Astrocyte (in vitro differentiated cells and primary cell): ENCODE data around the gene SRM. TPM values are rescaled to one million over a fixed set of nuclear protein-coding genes. Genes with fewer than 3 reads are reported as not detected.

ENCODE experiments used
- DNase-seq: peaks from one replicate; pipeline ENCODE4 v3.0.0-alpha.2; 2010; ENCODE audit warnings: low read depth
- FAIRE-seq: peaks from 2 replicates; lab custom pipeline; 2011; peaks lifted over from hg19 to GRCh38; lab: Jason Lieb, UNC
- H2AFZ ChIP-seq: 2 replicates; pipeline ENCODE4 v1.6.0; 2012; ENCODE audit warnings: low read depth, low read length, inconsistent platforms
- H3K27ac ChIP-seq: 2 replicates; pipeline ENCODE4 v1.5.1; 2011; ENCODE audit warnings: low read depth, low read length, inconsistent platforms
- H3K27me3 ChIP-seq: 2 replicates; pipeline ENCODE4 v1.6.0; 2011; ENCODE audit warnings: low read length, inconsistent platforms; ENCODE audit not compliant: insufficient read depth
- H3K36me3 ChIP-seq: 2 replicates; pipeline ENCODE4 v1.5.1; 2011; ENCODE audit warnings: low read length, inconsistent platforms; ENCODE audit not compliant: insufficient read depth
- H3K4me1 ChIP-seq: 2 replicates; pipeline ENCODE4 v1.5.1; 2011; ENCODE audit warnings: low read length, inconsistent platforms; ENCODE audit not compliant: insufficient read depth
- H3K4me2 ChIP-seq: 2 replicates; pipeline ENCODE4 v1.6.0; 2012; ENCODE audit warnings: low read length, inconsistent platforms
- H3K4me3 ChIP-seq: 2 replicates; pipeline ENCODE4 v1.5.1; 2011; ENCODE audit warnings: low read depth, mild to moderate bottlenecking, low read length, inconsistent platforms; ENCODE audit not compliant: insufficient read depth
- H3K79me2 ChIP-seq: 2 replicates; pipeline ENCODE4 v1.6.0; 2012; ENCODE audit warnings: mild to moderate bottlenecking, low read length, inconsistent platforms; ENCODE audit not compliant: insufficient read depth
- H3K9ac ChIP-seq: 2 replicates; pipeline ENCODE4 v1.6.0; 2012; ENCODE audit warnings: mild to moderate bottlenecking, low read length, inconsistent platforms
- H3K9me3 ChIP-seq: 2 replicates; pipeline ENCODE4 v1.5.1; 2012; ENCODE audit warnings: low read depth, mild to moderate bottlenecking, low read length, inconsistent platforms; ENCODE audit not compliant: insufficient read depth
- H4K20me1 ChIP-seq: 2 replicates; pipeline ENCODE4 v1.6.0; 2012; ENCODE audit warnings: low read length, inconsistent platforms; ENCODE audit not compliant: insufficient read depth
- H3K27ac Mint-ChIP-seq: one replicate; pipeline ENCODE4 v1.8.0; 2021; ENCODE audit warnings: mild to moderate bottlenecking, mixed read lengths; ENCODE audit not compliant: unreplicated experiment
- H3K27me3 Mint-ChIP-seq: one replicate; pipeline ENCODE4 v1.8.0; 2021; ENCODE audit warnings: low read depth, mixed read lengths; ENCODE audit not compliant: unreplicated experiment
- H3K36me3 Mint-ChIP-seq: one replicate; pipeline ENCODE4 v1.8.0; 2021; ENCODE audit warnings: low read depth, mixed read lengths; ENCODE audit not compliant: unreplicated experiment
- H3K4me1 Mint-ChIP-seq: one replicate; pipeline ENCODE4 v1.8.0; 2021; ENCODE audit warnings: low read depth, mixed read lengths; ENCODE audit not compliant: unreplicated experiment
- H3K4me3 Mint-ChIP-seq: one replicate; pipeline ENCODE4 v1.8.0; 2021; ENCODE audit warnings: mild to moderate bottlenecking, moderate library complexity, mixed read lengths; ENCODE audit not compliant: unreplicated experiment
- H3K9me3 Mint-ChIP-seq: one replicate; pipeline ENCODE4 v1.8.0; 2021; ENCODE audit warnings: mild to moderate bottlenecking, mixed read lengths; ENCODE audit not compliant: unreplicated experiment
- CTCF ChIP-seq: IDR thresholded peaks from 2 replicates; pipeline ENCODE4 v1.5.1; 2011; ENCODE audit warnings: low read depth, mild to moderate bottlenecking, inconsistent platforms, low read length, moderate library complexity; ENCODE audit not compliant: insufficient read depth
- EZH2 ChIP-seq: IDR thresholded peaks from 2 replicates; pipeline ENCODE4 v1.6.1; 2012; ENCODE audit warnings: mild to moderate bottlenecking, low read length, inconsistent platforms; ENCODE audit not compliant: insufficient read depth
- total RNA-seq: library from RNA; stranded (reverse); gene quantifications from 2 replicates; pipeline ENCODE4 v1.2.1, GENCODE V29; 2021

The SRM gene
- total RNA-seq, 1 donor from 2014 or later: 225 TPM

GRCh38 chr1:11055676-11056075, 4.1 kb downstream of the SRM start:
- no peak for FAIRE-seq
- Mint-ChIP-seq H3K4me1 (peaks cover 7% of the 10 kb centered on the region), H3K27me3 (no peaks in the 10 kb centered on the region)

GRCh38 chr1:11054666-11055065, 5.2 kb downstream of the SRM start:
- Histone ChIP-seq H2AFZ (no peak overlapping the region), H3K27me3 (no peaks in the 10 kb centered on the region), H3K4me3 (no peak overlapping the region), H3K9ac (no peak overlapping the region), H3K4me1 (peaks cover 7% of the 10 kb centered on the region), H3K79me2 (peaks cover 25% of the 10 kb centered on the region), H3K9me3 (no peaks in the 10 kb centered on the region), H3K27ac (no peak overlapping the region), H3K36me3 (peaks cover 10% of the 10 kb centered on the region), H3K4me2 (no peak overlapping the region), H4K20me1 (peaks cover 50% of the 10 kb centered on the region)
- Mint-ChIP-seq H3K36me3 (peaks cover 6% of the 10 kb centered on the region), H3K27me3 (no peaks in the 10 kb centered on the region), H3K4me1 (peaks cover 5% of the 10 kb centered on the region), H3K27ac (no peak overlapping the region), H3K4me3 (no peak overlapping the region), H3K9me3 (no peaks in the 10 kb centered on the region)
- FAIRE-seq (no peak), DNase-seq (no peak)
- TF ChIP-seq EZH2 (no peak), CTCF (no peak)

More at GRCh38 chr1:11055676-11056075, 4.1 kb downstream of the SRM start:
- no peak overlapping the region for H3K4me3 Mint-ChIP-seq
- peaks cover 6% of the 10 kb centered on the region for H3K36me3 Mint-ChIP-seq
- no peak overlapping the region for H3K27ac Mint-ChIP-seq
- no peaks in the 10 kb centered on the region for H3K9me3 Mint-ChIP-seq
- Histone ChIP-seq H3K9me3 (no peaks in the 10 kb centered on the region), H3K9ac (no peak overlapping the region), H4K20me1 (peaks cover 50% of the 10 kb centered on the region), H3K27ac (no peak overlapping the region), H3K4me1 (peaks cover 9% of the 10 kb centered on the region), H3K79me2 (peaks cover 26% of the 10 kb centered on the region), H3K36me3 (peaks cover 10% of the 10 kb centered on the region), H3K4me3 (no peak overlapping the region), H2AFZ (no peak overlapping the region), H3K4me2 (no peak overlapping the region), H3K27me3 (no peaks in the 10 kb centered on the region)
- no peak for DNase-seq
- TF ChIP-seq EZH2: no peak
- no peak for TF ChIP-seq CTCF

- Mint-ChIP-seq H3K36me3 (peaks cover 6% of the 10 kb centered on the region), H3K9me3 (no peaks in the 10 kb centered on the region), H3K4me1 (peaks cover 5% of the 10 kb centered on the region), H3K4me3 (no peak overlapping the region), H3K27ac (no peak overlapping the region), H3K27me3 (no peaks in the 10 kb centered on the region)
- no peak overlapping the region for H3K4me3 ChIP-seq
- peaks cover 10% of the 10 kb centered on the region for H3K36me3 ChIP-seq
- FAIRE-seq: no peak
- peaks cover 20% of the 10 kb centered on the region for H3K79me2 ChIP-seq
- H3K27me3 ChIP-seq: no peaks in the 10 kb centered on the region
- H3K9ac ChIP-seq: no peak overlapping the region
- H3K27ac ChIP-seq: no peak overlapping the region
- no peak overlapping the region for H3K4me2 ChIP-seq
- peaks cover 7% of the 10 kb centered on the region for H3K4me1 ChIP-seq
- no peaks in the 10 kb centered on the region for H3K9me3 ChIP-seq
- TF ChIP-seq EZH2: no peak
- no peak for TF ChIP-seq CTCF
- no peak for DNase-seq
- H4K20me1 ChIP-seq: peaks cover 50% of the 10 kb centered on the region
- H2AFZ ChIP-seq: no peak overlapping the region
Measured at GRCh38 chr1:11054181-11054580, 5.6 kb downstream of the SRM start.
